Mesodermal cell (in vitro differentiated cells): Measurements from ENCODE around the gene ZNF236.
"Not testable (repeated sequence)": the region's sequence is repeated elsewhere in the genome, so short reads cannot be mapped to it uniquely, and the experiment has no call there.

ENCODE experiments used
- H3K27ac ChIP-seq: 2 replicates; pipeline ENCODE4 v1.7.0; 2013; ENCODE audit warnings: mild to moderate bottlenecking, low read depth, low read length, moderate library complexity; ENCODE audit not compliant: severe bottlenecking
- H3K36me3 ChIP-seq: 2 replicates; pipeline ENCODE4 v1.7.1; 2013; ENCODE audit warnings: mild to moderate bottlenecking, low read length, moderate library complexity; ENCODE audit not compliant: control insufficient read depth, insufficient read depth
- H3K4me1 ChIP-seq: one replicate; pipeline ENCODE4 v1.7.1; 2013; ENCODE audit warnings: mild to moderate bottlenecking, low read length; ENCODE audit not compliant: insufficient read depth, control insufficient read depth, poor library complexity, severe bottlenecking
- H3K4me3 ChIP-seq: 2 replicates; pipeline ENCODE4 v1.7.0; 2013; ENCODE audit warnings: low read length, control low read depth, mild to moderate bottlenecking; ENCODE audit not compliant: insufficient read depth, poor library complexity, severe bottlenecking; ENCODE audit errors: extremely low read depth
- H3K9me3 ChIP-seq: 2 replicates; pipeline ENCODE4 v1.7.1; 2013; ENCODE audit warnings: mild to moderate bottlenecking, low read length, moderate library complexity; ENCODE audit not compliant: control insufficient read depth
- WGBS, 2 experiments: methylation state at CpG; one replicate each; pipeline ENCODE4 v1.1.5; 2013; ENCODE audit warnings: missing lambda C conversion rate in 2 of 2; ENCODE audit not compliant: insufficient coverage in 2 of 2; 5-methylcytosine and 5-hydroxymethylcytosine counted together

ZNF236 gene

DNA sequence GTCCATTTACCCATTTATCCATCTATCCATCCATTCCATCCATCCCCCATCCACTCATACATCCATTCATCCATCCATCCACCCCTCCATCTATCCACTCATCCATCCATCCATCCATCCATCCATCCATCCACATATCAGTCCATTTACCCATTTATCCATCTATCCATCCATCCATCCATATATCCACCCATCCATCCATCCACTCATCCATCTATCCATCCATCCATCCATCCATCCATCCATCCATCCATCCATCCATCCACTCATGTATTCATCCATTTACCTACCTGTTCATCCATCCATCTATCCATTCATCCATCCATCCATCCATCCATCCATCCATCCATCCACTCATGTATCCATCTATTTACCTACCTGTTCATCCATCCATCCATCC lies 196.3 kb downstream of the ZNF236 start:
- not testable (repeated sequence) for H3K4me3 ChIP-seq, H3K36me3 ChIP-seq, H3K9me3 ChIP-seq, H3K4me1 ChIP-seq, H3K27ac ChIP-seq

DNA sequence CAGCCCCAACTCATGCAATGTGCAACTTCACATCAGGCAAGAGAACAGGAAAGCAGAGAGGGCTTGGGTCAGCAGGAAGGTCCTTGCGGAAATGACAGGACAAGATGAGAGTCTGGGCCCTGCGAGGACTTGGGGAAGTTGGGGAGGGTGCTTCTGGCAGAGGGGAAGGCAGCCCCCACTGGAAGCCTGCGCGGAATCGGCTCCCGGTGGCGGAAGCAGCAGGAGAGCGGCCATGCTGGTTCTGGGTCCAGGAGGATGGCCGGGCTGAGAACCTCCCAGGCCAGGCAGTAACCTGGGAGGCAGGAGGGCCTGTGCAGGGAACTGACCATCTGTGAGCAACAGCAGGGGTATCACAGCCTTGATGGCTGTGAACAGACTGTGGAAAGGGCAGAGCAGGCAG lies 197.3 kb downstream of the ZNF236 start:
- WGBS, 2 experiments: 92 to 94% methylated on average over 9 of the region's 9 CpGs
- Histone ChIP-seq H3K9me3 (no peaks in the 10 kb centered on the region), H3K27ac (no peak overlapping the region), H3K4me1 (no peaks in the 10 kb centered on the region), H3K4me3 (no peak overlapping the region), H3K36me3 (no peaks in the 10 kb centered on the region)
